Heart right ventricle (tissue), 16 donors: ENCODE data around the gene MRPL21. TPM values are rescaled to one million over a fixed set of nuclear protein-coding genes. Genes with fewer than 3 reads are reported as not detected.
"Not testable (repeated sequence)": the region's sequence is repeated elsewhere in the genome, so short reads cannot be mapped to it uniquely, and the experiment has no call there.

Experiments
- ATAC-seq, 8 donors: fragments of 200-7000 bp; cut with Tn5 transposase; one replicate each; pipeline ENCODE4 v1.9.1; 2020; ENCODE audit warnings: mild to moderate bottlenecking in 8 of 8, moderate library complexity in 8 of 8, moderate number of reproducible peaks in 1 of 8
- DNase-seq, 2 donors: peaks; one replicate each; pipeline ENCODE4 v3.0.0-alpha.2; 2020
- H3K27ac ChIP-seq, 10 donors: fragments of 200-600 bp; sonication (generic) in 2 of 10; one replicate each; pipeline versions ENCODE4 v1.5.0 to v1.8.0; 2020 to 2022; ENCODE audit warnings: mild to moderate bottlenecking in 3 of 10
- H3K27me3 ChIP-seq, 7 donors: fragments of 200-600 bp; one replicate each; pipeline ENCODE4 v1.8.0; 2021 to 2022; ENCODE audit warnings: mild to moderate bottlenecking in 2 of 7
- H3K36me3 ChIP-seq, 9 donors: fragments of 200-600 bp; sonication (generic) in 1 of 9; one replicate each; pipeline versions ENCODE4 v1.5.0 to v1.8.0; 2020 to 2022; ENCODE audit warnings: mild to moderate bottlenecking in 2 of 9
- H3K4me1 ChIP-seq, 9 donors: fragments of 200-600 bp; sonication (generic) in 1 of 9; one replicate each; pipeline versions ENCODE4 v1.5.0 to v1.8.0; 2020 to 2022; ENCODE audit warnings: mild to moderate bottlenecking in 4 of 9
- H3K4me3 ChIP-seq, 10 donors: fragments of 200-600 bp; sonication (generic) in 2 of 10; one replicate each; pipeline versions ENCODE4 v1.5.0 to v1.8.0; 2020 to 2022; ENCODE audit warnings: mild to moderate bottlenecking in 7 of 10, moderate library complexity in 2 of 10
- H3K9me3 ChIP-seq, 11 donors: fragments of 200-600 bp in 10 of 11; sonication (generic) in 2 of 11; one replicate each; pipeline versions ENCODE4 v1.5.0 to v1.8.0; 2013 to 2022; ENCODE audit warnings: mild to moderate bottlenecking in 2 of 11, control low read depth in 1 of 11, moderate library complexity in 1 of 11
- CTCF ChIP-seq, 9 donors: fragments of 200-600 bp; sonication (generic) in 2 of 9; IDR thresholded peaks; one replicate each; pipeline versions ENCODE4 v1.5.0 to v1.8.0; 2021 to 2022; ENCODE audit warnings: antibody characterized with exemption in 9 of 9, mild to moderate bottlenecking in 5 of 9, moderate library complexity in 1 of 9
- WGBS, 2 donors: extraction: QIAGEN DNeasy Blood & Tissue Kit; methylation state at CpG; one replicate each; pipeline ENCODE4 v1.1.7; 2013; ENCODE audit warnings: inconsistent platforms in 1 of 2; 5-methylcytosine and 5-hydroxymethylcytosine counted together
- intact Hi-C, 10 donors: fragments of 100-400 bp; cut with DNase I; formaldehyde crosslinking; loops; one replicate each; pipeline versions ENCODE4 v1.11.1 to v1.14.2; 2022
- polyA plus RNA-seq, 2 donors: library from polyadenylated mRNA; stranded (reverse); fragments of 200-250 nt; gene quantifications; one replicate each; pipeline ENCODE4 v1.2.3, GENCODE V29; 2013
- total RNA-seq, 10 donors: library from RNA; stranded (reverse); fragmentation: NEBNext Ultra II Directional in 3 of 10; extraction: Animal tissue kit (Norgen Biotek cat#: 25700) in 3 of 10; gene quantifications; one replicate each; pipeline versions ENCODE4 v1.2.1 to v1.2.4, GENCODE V29; 2021 to 2023
- donor health status: Arrhythmogenic right ventricular cardiomyopathy.
- donor health status: ischemic (EF 13 %, LVEDD 7.1; RV severe dilation, severe dysfunction).
- donor health status: healthy with polysubstance abuse.
- donor health status: DM: no; HTN: yes; CAD: no.
- donor health status: DM: no; HTN: no; CAD: no.
- donor health status: ischemic (EF 25% LVEDD 6.9; RV normal size, moderate dysfunction).
- donor health status: ischemic (EF 25% LVEDD 5.7; RV mildly dilated, moderate dysfunction).
- donor health status: healthy.
- donor health status: DM: yes; HTN: yes; CAD: no.
- donor health status: Ischemic cardiomyopathy.
- donor health status: ischemic (EF 35%, LVEDD 5.7; RV mildly dilated, moderate dysfunction).
- donor health status: nonischemic (EF 11% LVEDD 7.7; RV severe dilation, severe dysfunction).
- donor health status: DM: yes; HTN: yes; CAD: no.
- donor health status: PGD.
- donor health status: ischemic (EF 29% LVEDD 5.4; RV normal size, mild dysfunction).
- donor health status: nonischemic (EF 23%, LVEDD 6.1; RV moderate dilation, normal function).

MRPL21 gene
- total and polyA plus RNA-seq, 12 donors: 63.2 to 186 (median 106) TPM

DNA sequence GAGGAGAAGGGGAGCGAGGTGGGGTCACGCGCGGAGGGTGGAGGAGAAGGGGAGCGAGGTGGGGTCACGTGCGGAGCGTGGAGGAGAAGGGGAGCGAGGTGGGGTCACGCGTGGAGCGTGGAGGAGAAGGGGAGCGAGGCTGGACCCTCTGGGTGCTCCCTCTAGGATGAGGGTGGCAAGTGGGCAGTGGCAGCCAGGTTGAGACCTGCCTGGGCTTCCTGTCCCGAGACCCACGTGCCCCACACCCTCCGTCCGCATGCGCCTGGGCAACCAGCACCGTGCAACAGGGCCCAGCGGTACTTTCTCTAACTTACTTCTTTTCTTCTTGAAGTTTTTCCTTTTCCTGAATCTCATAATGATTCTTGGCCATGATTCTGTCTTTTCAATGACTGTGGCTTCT is 11.1 kb downstream of the MRPL21 start:
- Histone ChIP-seq H3K27ac (peak overlapping the region in 1 of 10 donors; percentile 58), H3K36me3 (peaks cover 3 to 72% (median 40%) of the 10 kb centered on the region in 9 donors), H3K4me3 (no peak overlapping the region), H3K4me1 (peaks cover 12 to 25% (median 19%) of the 10 kb centered on the region in 9 donors), H3K9me3 (no peaks in the 10 kb centered on the region), H3K27me3 (no peaks in the 10 kb centered on the region)
- TF ChIP-seq CTCF (IDR thresholded peaks at IDR 0.05): no peak
- intact Hi-C loops: loop anchor here in 3 of 10 donors (5.0 to 10.0 kb wide), 2 partner anchors 50 to 752 kb away; partner anchors contain the start of genes CCND1 (in 2 of the 3) and CPT1A (in 1 of the 3)
- DNase-seq (no peak), ATAC-seq (no peak)
- 92 to 95% methylated on average over 16 to 20 of the region's 20 CpGs for WGBS, 2 donors

GRCh38 chr11:68891351-68891948 is 12.2 kb downstream of the MRPL21 start:
- intact Hi-C loops: loop anchor here in 4 of 10 donors (2.0 to 10.0 kb wide), 3 partner anchors 49 to 753 kb away; partner anchors contain the start of genes CCND1 (in 2 of the 4) and CPT1A (in 1 of the 4)
- 24 to 41% methylated on average over 17 of the region's 17 CpGs for WGBS, 2 donors
- Histone ChIP-seq H3K36me3 (peaks cover 3 to 61% (median 29%) of the 10 kb centered on the region in 9 donors), H3K4me3 (peak overlapping the region in 5 of 10 donors; percentile 15 to 36 (median 15)), H3K4me1 (peaks cover 12 to 25% (median 19%) of the 10 kb centered on the region in 9 donors), H3K9me3 (no peaks in the 10 kb centered on the region), H3K27ac (peak overlapping the region; percentile 59 to 86 (median 84)), H3K27me3 (no peaks in the 10 kb centered on the region)
- ATAC-seq (peak in 7 of 8 donors; percentile 5 to 42 (median 10)), DNase-seq (no peak)
- TF ChIP-seq CTCF (IDR thresholded peaks at IDR 0.05): no peak

GRCh38 chr11:68890490-68891231 is 13.0 kb downstream of the MRPL21 start:
- H3K4me1 ChIP-seq: peaks cover 12 to 31% (median 20%) of the 10 kb centered on the region in 9 donors
- H3K9me3 ChIP-seq: no peaks in the 10 kb centered on the region
- peak overlapping the region; percentile 59 to 86 (median 84) for H3K27ac ChIP-seq
- WGBS, 2 donors: 18 to 19% methylated on average over 17 of the region's 17 CpGs
- ATAC-seq (peak; percentile 93 to 98 (median 97)), DNase-seq (peak; percentile 88 to 95)
- H3K4me3 ChIP-seq: peak overlapping the region in 5 of 10 donors; percentile 15 to 36 (median 15)
- no peaks in the 10 kb centered on the region for H3K27me3 ChIP-seq
- no peak for TF ChIP-seq CTCF (IDR thresholded peaks at IDR 0.05)
- intact Hi-C loops: loop anchor here in 4 of 10 donors (2.0 to 10.0 kb wide), 3 partner anchors 48 to 754 kb away; partner anchors contain the start of genes CCND1 (in 2 of the 4) and CPT1A (in 1 of the 4)
- H3K36me3 ChIP-seq: peaks cover 3 to 53% (median 22%) of the 10 kb centered on the region in 9 donors

GRCh38 chr11:68889948-68890446 is 13.6 kb downstream of the MRPL21 start:
- H3K27me3 ChIP-seq: no peaks in the 10 kb centered on the region
- peaks cover 12 to 31% (median 20%) of the 10 kb centered on the region in 9 donors for H3K4me1 ChIP-seq
- H3K36me3 ChIP-seq: peaks cover 3 to 46% (median 16%) of the 10 kb centered on the region in 9 donors
- TF ChIP-seq CTCF (IDR thresholded peaks at IDR 0.05): peak in 8 of 9 donors; percentile 22 to 68 (median 48)
- intact Hi-C loops: loop anchor here in 4 of 10 donors (2.0 to 10.0 kb wide), 3 partner anchors 48 to 755 kb away; partner anchors contain the start of genes CCND1 (in 2 of the 4) and CPT1A (in 1 of the 4)
- H3K9me3 ChIP-seq: no peaks in the 10 kb centered on the region
- ATAC-seq (peak; percentile 61 to 80 (median 72)), DNase-seq (peak; percentile 50 to 77)
- H3K27ac ChIP-seq: peak overlapping the region; percentile 59 to 86 (median 84)
- peak overlapping the region in 1 of 10 donors; percentile 36 for H3K4me3 ChIP-seq
- 51 to 53% methylated on average over 18 of the region's 18 CpGs for WGBS, 2 donors

DNA sequence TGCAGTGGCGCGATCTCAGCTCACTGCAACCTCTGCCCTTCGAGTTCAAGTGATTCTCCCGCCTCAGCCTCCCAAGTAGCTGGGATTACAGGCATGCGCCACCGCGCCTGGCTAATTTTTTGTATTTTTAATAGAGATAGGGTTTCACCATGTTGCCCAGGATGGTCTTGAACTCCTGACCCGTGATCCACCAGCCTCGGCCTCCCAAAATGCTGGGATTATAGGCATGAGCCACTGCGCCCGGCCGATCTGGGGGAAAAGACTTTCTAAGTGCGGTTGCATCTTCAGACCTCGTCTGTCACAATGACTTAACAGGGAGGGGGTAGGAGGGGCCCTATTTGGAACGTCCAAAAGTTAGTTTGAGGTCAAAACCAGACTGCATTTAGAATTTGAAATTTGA is 18.8 kb downstream of the MRPL21 start:
- not testable (repeated sequence) for ATAC-seq, DNase-seq

More for the DNA sequence above, 18.8 kb downstream of the MRPL21 start:
- H3K9me3 ChIP-seq, H3K27me3 ChIP-seq, H3K36me3 ChIP-seq, H3K4me3 ChIP-seq, H3K27ac ChIP-seq, intact Hi-C loops: not testable (repeated sequence)
- peaks cover 0 to 12% (median 0%) of the 10 kb centered on the region in 9 donors for H3K4me1 ChIP-seq
- WGBS, 2 donors: 92 to 94% methylated on average over 15 of the region's 15 CpGs
